Pancreas (tissue), 10 donors: ENCODE results near the gene GPSM1. TPM values are rescaled to one million over a fixed set of nuclear protein-coding genes. Genes with fewer than 3 reads are reported as not detected.

Experiments used
- ATAC-seq, 4 donors: fragments of 200-7000 bp; cut with Tn5 transposase; one replicate each; pipeline versions ENCODE4 v1.8.0 to v1.9.1; 2020; ENCODE audit warnings: mild to moderate bottlenecking in 4 of 4, moderate library complexity in 4 of 4
- DNase-seq, 6 donors: peaks; one replicate each; pipeline ENCODE4 v3.0.0-alpha.2; 2020
- FAIRE-seq: peaks from 2 replicates; lab custom pipeline; 2012; peaks lifted over from hg19 to GRCh38; lab: Jason Lieb, UNC
- H3K27ac ChIP-seq, 4 donors: fragments of 200-600 bp; sonication (generic); 1 replicate in 3 of 4; 2 replicates in 1 of 4; pipeline versions ENCODE4 v1.5.0 to v1.8.0; 2020
- H3K27me3 ChIP-seq, 4 donors: fragments of 200-600 bp; one replicate each; pipeline ENCODE4 v1.8.0; 2021
- H3K36me3 ChIP-seq, 3 donors: fragments of 200-600 bp; sonication (generic) in 1 of 3; one replicate each; pipeline versions ENCODE4 v1.5.0 to v1.8.0; 2020 to 2021
- H3K4me1 ChIP-seq, 3 donors: fragments of 200-600 bp; one replicate each; pipeline ENCODE4 v1.8.0; 2021
- H3K4me3 ChIP-seq, 4 donors: fragments of 200-600 bp; sonication (generic) in 2 of 4; one replicate each; pipeline versions ENCODE4 v1.5.0 to v1.8.0; 2020 to 2021
- H3K9me3 ChIP-seq, 4 donors: fragments of 200-600 bp; one replicate each; pipeline ENCODE4 v1.8.0; 2021
- CTCF ChIP-seq, 4 donors: fragments of 200-600 bp; sonication (generic) in 3 of 4; IDR thresholded peaks; one replicate each; pipeline versions ENCODE4 v1.5.0 to v1.8.0; 2021; ENCODE audit warnings: antibody characterized with exemption in 4 of 4
- WGBS, 2 donors: extraction: QIAGEN DNeasy Blood & Tissue Kit; methylation state at CpG; one replicate each; pipeline ENCODE4 v1.1.7; 2013; 5-methylcytosine and 5-hydroxymethylcytosine counted together
- intact Hi-C, 3 donors: fragments of 100-400 bp; cut with DNase I; formaldehyde crosslinking; loops; one replicate each; pipeline versions ENCODE4 v1.11.1 to v1.14.2; 2022
- polyA plus RNA-seq, 2 donors: library from polyadenylated mRNA; stranded (reverse); fragments of 200-250 nt; gene quantifications; one replicate each; pipeline ENCODE4 v1.2.3, GENCODE V29; 2013
- total RNA-seq, 6 donors: library from RNA; stranded (reverse); fragmentation: NEBNext Ultra II Directional in 4 of 6; extraction: Animal tissue kit (Norgen Biotek cat#: 25700) in 4 of 6; gene quantifications; one replicate each; pipeline versions ENCODE4 v1.2.1 to v1.2.4, GENCODE V29; 2021 to 2023
- donor health status: healthy with polysubstance abuse.
- donor health status: DM: no; HTN: no; CAD: no; lungs with moderate emphysema.
- donor health status: DM: no; HTN: no; CAD: no.
- donor health status: control.
- donor health status: control.
- donor health status: Bipolar disorder and iron deficiency.
- donor health status: DM: yes; HTN: yes; CAD: no.
- donor health status: DM: no; HTN: no; CAD: no.
- donor health status: DM: no; HTN: no; CAD: no.
- donor health status: DM: yes; HTN: yes; CAD: no.

Gene GPSM1
- total and polyA plus RNA-seq, 8 donors = 6.8 to 54.4 (median 12.6) TPM

GRCh38 chr9:136296434-136297015 is 30.8 kb upstream of the GPSM1 start:
- WGBS, 2 donors = 57 to 69% methylated on average over 16 of the region's 16 CpGs
- TF ChIP-seq CTCF (IDR thresholded peaks at IDR 0.05) = no peak
- H3K9me3 ChIP-seq = no peaks in the 10 kb centered on the region
- peak in 2 of 6 donors; percentile 58 to 80 for DNase-seq
- ATAC-seq = peak; percentile 6 to 13 (median 11)
- peak overlapping the region; percentile 46 to 75 (median 66) for H3K27ac ChIP-seq
- no peaks in the 10 kb centered on the region for H3K27me3 ChIP-seq
- intact Hi-C loops = no loop called here
- no peaks in the 10 kb centered on the region for H3K36me3 ChIP-seq
- peak overlapping the region in 3 of 4 donors; percentile 10 to 45 (median 27) for H3K4me3 ChIP-seq
- peaks cover 6 to 13% (median 12%) of the 10 kb centered on the region in 3 donors for H3K4me1 ChIP-seq
- FAIRE-seq = no peak

GRCh38 chr9:136297016-136297691 is 30.2 kb upstream of the GPSM1 start:
- H3K4me1 ChIP-seq = peaks cover 6 to 13% (median 12%) of the 10 kb centered on the region in 3 donors
- no peak for TF ChIP-seq CTCF (IDR thresholded peaks at IDR 0.05)
- peak overlapping the region in 3 of 4 donors; percentile 10 to 45 (median 27) for H3K4me3 ChIP-seq
- 20% methylated on average over 24 to 25 of the region's 25 CpGs for WGBS, 2 donors
- no peaks in the 10 kb centered on the region for H3K27me3 ChIP-seq
- H3K36me3 ChIP-seq = no peaks in the 10 kb centered on the region
- H3K9me3 ChIP-seq = no peaks in the 10 kb centered on the region
- DNase-seq (peak; percentile 76 to 96 (median 89)), ATAC-seq (peak; percentile 91 to 94 (median 92)), FAIRE-seq (no peak)
- intact Hi-C loops = no loop called here
- H3K27ac ChIP-seq = peak overlapping the region; percentile 46 to 75 (median 66)

- Histone ChIP-seq H3K27me3 (no peaks in the 10 kb centered on the region), H3K9me3 (no peaks in the 10 kb centered on the region), H3K36me3 (no peaks in the 10 kb centered on the region), H3K4me3 (no peak overlapping the region), H3K27ac (peak overlapping the region in 1 of 4 donors; percentile 68), H3K4me1 (peaks cover 6 to 13% (median 12%) of the 10 kb centered on the region in 3 donors)
- intact Hi-C loops = no loop called here
- TF ChIP-seq CTCF (IDR thresholded peaks at IDR 0.05) = no peak
- no peak for ATAC-seq
- 75 to 84% methylated on average over 26 of the region's 26 CpGs for WGBS, 2 donors
- DNase-seq = peak in 2 of 6 donors; percentile 49 to 77
- FAIRE-seq = no peak
Measured at GRCh38 chr9:136297766-136298735, 29.3 kb upstream of the GPSM1 start.

- DNase-seq = peak in 2 of 6 donors; percentile 39 to 62
- no peaks in the 10 kb centered on the region for H3K27me3 ChIP-seq
- H3K36me3 ChIP-seq = no peaks in the 10 kb centered on the region
- H3K4me3 ChIP-seq = no peak overlapping the region
- no peak overlapping the region for H3K27ac ChIP-seq
- H3K9me3 ChIP-seq = no peaks in the 10 kb centered on the region
- no peak for ATAC-seq
- no peak for FAIRE-seq
- intact Hi-C loops = no loop called here
- no peak for TF ChIP-seq CTCF (IDR thresholded peaks at IDR 0.05)
- H3K4me1 ChIP-seq = peaks cover 6 to 13% (median 12%) of the 10 kb centered on the region in 3 donors
- 77 to 87% methylated on average over 18 of the region's 18 CpGs for WGBS, 2 donors
Measured at GRCh38 chr9:136299116-136299515, 28.2 kb upstream of the GPSM1 start.
